SK-N-SH treated with all-trans-retinoic acid at 6 μM for 48 hours (cell line): ENCODE data around the gene EXOSC1.

Experiments
- ARNTL ChIP-seq: fragments of 450-650 bp; formaldehyde crosslinking; IDR thresholded peaks from 2 replicates; pipeline ENCODE4 v1.5.0; 2020; ENCODE audit warnings: low read depth, mild to moderate bottlenecking, moderate library complexity, borderline replicate concordance
- CREB5 ChIP-seq: fragments of 250-450 bp; sonication (Bioruptor Pico); IDR thresholded peaks from 2 replicates; pipeline ENCODE4 v1.5.1; 2020; ENCODE audit warnings: low read depth, mild to moderate bottlenecking, moderate library complexity
- GLIS3 ChIP-seq: fragments of 250-450 bp; sonication (Bioruptor Pico); IDR thresholded peaks from 2 replicates; pipeline ENCODE4 v1.5.0; 2020; ENCODE audit warnings: mild to moderate bottlenecking, moderate library complexity
- PATZ1 ChIP-seq: fragments of 250-450 bp; sonication (Bioruptor Pico); IDR thresholded peaks from 2 replicates; pipeline ENCODE4 v1.8.0; 2020; ENCODE audit warnings: mild to moderate bottlenecking, moderate library complexity, borderline replicate concordance
- SNAI2 ChIP-seq: fragments of 250-450 bp; sonication (Bioruptor Pico); IDR thresholded peaks from 2 replicates; pipeline ENCODE4 v1.5.0; 2020; ENCODE audit warnings: mild to moderate bottlenecking, moderate library complexity
- TSHZ2 ChIP-seq: fragments of 250-450 bp; sonication (Bioruptor Pico); IDR thresholded peaks from 2 replicates; pipeline ENCODE4 v1.5.0; 2020; ENCODE audit warnings: mild to moderate bottlenecking, moderate library complexity
- ZFP3 ChIP-seq: fragments of 250-450 bp; sonication (Bioruptor Pico); IDR thresholded peaks from 2 replicates; pipeline ENCODE4 v1.5.0; 2020; ENCODE audit warnings: mild to moderate bottlenecking, moderate library complexity
- ZFP30 ChIP-seq: fragments of 450-650 bp; formaldehyde crosslinking; IDR thresholded peaks from 2 replicates; pipeline ENCODE4 v1.5.0; 2022; ENCODE audit warnings: mild to moderate bottlenecking, moderate library complexity

GRCh38 chr10:97400665-97401454 lies 44.9 kb downstream of the EXOSC1 start, which contains the start of gene RRP12:
- TF ChIP-seq TSHZ2, result no peak
- no peak for TF ChIP-seq ZFP3 (CRISPR knock-in tag)
- no peak for TF ChIP-seq CREB5 (CRISPR knock-in tag)
- no peak for TF ChIP-seq SNAI2 (CRISPR knock-in tag)
- TF ChIP-seq GLIS3 (CRISPR knock-in tag), result no peak
- TF ChIP-seq ZFP30 (CRISPR knock-in tag), result no peak
- TF ChIP-seq PATZ1 (CRISPR knock-in tag), result no peak
- TF ChIP-seq ARNTL (CRISPR knock-in tag), result no peak
